HG03457 (cell line): Measurements from ENCODE around the gene HGFAC.

ENCODE experiments used
- ATAC-seq: cut with Tn5 transposase; IDR thresholded peaks from one replicate; pipeline ENCODE4 v1.9.1; 2021; ENCODE audit warnings: moderate number of reproducible peaks; ENCODE audit not compliant: unreplicated experiment

HGFAC gene

DNA sequence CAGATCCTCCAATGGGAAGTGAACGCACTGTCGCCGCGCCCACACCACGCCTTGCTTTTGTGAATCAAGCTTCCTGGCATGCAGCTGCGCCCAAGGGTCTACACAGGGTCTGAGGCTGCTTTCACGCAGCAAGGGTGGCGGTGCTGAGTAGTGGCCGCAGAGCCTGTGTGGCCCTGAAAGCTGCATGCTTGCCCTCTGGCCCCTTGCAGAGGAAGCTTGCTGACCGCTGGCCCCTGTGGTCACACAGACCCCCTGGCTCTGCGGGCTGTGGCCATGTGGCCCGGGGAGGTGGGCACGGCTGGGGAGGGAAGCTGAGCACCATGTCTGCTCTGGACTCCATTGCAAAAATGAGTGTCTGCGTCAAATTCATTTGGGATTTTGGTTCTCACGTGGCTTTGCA is 30.1 kb downstream of the HGFAC start:
- no peak for ATAC-seq

DNA sequence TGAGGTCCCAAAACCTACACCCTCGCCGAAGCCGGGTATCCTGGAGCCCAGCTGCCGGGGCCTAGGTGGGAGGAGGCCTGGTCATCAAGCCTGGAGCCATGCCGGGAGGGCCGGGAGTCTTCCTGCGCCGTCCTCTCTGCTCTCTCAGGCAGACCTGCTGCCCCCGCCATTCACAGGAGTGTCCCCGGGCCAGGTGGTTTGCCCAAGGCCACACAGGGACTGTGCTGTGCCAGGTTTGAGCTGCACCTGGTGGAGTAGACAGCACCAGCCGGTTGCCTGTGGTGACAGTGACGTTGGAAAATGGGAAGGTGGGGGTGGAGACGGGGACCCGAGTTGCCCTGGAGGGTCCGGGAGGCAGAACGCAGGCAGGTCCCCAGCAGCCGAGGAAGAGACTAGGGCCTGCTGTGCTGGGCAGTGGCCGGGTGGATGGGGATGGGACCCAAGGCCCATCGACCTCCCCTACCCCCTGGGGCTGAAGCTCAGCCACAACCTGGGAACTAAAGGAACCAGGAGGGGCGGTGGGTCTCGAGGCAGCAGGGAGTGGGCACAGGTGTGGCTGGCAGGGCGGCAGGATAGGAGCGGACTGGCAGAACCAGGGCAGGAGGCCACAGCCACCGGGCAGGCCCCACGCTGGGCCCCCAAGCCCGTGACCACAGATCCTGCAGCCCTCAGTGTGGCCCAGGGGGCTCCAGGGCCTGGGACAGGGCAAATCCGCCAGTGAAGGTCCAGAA is 30.8 kb downstream of the HGFAC start:
- no peak for ATAC-seq

DNA sequence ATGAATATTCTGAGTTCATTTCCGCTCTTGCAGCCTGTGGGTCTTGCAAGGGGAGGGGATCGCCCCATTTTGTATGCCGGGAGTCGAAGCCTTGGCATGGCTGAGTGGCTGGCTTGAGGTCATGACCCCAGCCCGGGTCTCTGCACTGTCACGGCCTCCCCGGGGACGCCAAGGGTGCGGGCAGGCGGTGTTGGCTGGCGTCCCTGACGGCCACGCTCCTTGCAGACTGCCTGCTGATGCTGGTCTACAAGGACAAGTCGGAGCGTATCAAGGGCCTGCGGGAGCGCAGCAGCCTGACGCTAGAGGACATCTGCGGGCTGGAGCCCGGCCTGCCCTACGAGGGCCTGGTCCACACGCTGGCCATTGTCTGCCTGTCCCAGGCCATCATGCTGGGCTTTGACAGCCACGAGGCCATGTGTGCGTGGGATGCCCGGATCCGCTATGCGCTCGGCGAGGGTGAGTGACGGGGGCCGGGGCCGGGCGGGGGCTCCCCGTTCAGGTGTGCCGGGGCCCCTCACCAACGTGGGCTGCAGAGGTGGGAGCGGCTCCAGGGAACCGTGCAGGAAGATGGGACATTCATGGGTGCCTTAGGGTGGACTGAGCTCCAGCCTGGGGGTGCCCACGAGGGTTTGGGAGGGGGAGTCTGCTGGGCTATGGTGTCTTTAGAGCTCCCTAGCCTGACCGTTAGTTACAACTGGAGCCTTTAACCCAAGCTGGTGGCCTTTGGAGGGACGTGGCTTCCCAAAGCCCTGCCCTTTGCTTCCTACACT is 31.6 kb downstream of the HGFAC start:
- ATAC-seq = no peak

DNA sequence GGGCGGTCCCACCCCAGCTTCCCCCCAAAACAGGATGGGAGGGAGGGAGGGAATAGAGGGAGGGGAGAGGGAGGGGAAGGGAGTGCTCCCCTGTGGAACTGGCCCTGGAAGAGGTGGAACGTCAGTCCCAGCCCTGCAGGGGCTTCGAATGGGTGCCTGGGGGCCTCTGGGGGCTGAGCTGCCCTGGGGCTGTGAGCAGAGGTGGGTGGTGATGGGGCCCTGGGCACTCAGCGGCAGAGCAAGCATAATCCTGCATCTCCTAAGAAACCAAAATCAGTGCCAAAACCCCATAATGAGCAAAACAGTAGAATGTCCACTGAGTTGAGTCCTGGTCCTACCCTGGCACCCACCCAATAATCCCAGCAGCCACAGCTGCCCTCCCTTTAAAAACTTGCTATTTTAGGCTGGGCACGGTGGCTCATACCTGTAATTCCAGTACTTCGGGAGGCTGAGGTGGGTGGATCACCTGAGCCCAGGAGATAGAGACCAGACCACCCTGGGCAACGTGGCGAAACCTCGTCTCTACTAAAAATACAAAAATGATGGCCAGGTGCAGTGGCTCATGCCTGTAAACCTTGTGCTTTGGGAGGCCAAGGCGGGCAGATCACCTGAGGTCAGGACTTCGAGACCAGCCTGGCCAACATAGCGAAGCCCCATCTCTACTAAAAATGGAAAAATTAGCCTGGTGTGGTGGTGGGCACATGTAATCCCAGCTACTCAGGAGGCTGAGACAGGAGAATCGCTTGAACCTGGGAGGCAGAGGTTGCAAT is 32.4 kb downstream of the HGFAC start:
- no peak for ATAC-seq

DNA sequence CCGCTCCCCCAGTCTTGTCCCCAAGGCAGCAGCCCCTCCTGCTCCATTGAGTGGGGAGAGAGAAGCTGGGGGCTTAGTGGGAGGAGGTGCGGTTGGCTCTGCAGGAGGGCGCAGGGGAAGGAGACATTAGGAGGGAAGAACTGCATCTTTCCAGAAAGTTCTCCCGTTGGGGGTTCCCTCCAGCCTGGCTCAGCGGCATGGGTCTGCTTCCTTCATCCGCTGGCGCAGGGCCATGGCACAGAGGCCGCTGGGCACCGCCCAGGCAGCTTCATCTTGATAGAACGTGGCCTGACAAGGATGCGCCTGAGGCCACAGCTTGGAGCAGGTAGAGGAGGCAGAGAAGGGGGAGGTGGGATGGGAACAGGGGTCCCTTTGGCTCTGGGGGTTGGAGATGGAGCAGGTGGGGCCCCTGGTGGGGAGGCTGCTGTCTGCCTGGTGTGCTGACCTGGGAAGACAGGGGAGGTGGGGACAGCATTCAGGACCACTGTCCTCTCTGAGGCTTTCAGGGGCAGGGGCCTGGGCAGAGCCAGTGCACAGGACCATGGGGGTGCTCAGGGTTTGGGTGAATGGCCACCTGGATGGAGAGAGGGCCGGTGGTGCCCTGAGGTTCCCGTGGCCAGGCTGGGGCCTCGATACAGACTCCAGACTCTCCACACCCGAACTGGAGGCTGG is 33.4 kb downstream of the HGFAC start:
- ATAC-seq = no peak

DNA sequence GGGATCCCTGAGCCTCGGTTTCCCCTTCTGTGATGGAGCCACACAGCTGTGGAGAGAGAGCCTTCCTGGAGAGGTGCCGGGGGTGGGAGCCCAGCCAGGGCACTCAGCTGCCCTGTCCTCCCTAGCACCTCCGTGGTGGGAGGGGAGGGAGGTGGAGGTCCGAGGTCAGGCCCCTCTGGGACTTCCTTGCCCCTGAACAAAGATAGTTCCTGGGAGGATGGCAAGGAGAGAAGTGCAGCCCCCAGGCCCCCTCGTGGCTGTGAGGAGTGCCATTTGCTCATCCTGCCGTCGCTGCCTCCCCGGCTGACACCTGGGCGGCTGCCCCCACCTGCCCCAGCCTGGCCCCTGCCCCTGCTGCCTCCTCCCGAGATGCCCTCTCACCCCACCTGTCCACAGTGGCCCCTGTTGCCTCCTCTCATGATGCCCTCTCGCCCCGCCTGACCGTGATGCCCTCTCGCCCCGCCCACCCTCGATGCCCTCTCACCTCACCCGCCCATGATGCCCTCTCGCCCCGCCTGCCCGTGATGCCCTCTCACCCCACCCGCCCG is 34.0 kb downstream of the HGFAC start:
- ATAC-seq = no peak

DNA sequence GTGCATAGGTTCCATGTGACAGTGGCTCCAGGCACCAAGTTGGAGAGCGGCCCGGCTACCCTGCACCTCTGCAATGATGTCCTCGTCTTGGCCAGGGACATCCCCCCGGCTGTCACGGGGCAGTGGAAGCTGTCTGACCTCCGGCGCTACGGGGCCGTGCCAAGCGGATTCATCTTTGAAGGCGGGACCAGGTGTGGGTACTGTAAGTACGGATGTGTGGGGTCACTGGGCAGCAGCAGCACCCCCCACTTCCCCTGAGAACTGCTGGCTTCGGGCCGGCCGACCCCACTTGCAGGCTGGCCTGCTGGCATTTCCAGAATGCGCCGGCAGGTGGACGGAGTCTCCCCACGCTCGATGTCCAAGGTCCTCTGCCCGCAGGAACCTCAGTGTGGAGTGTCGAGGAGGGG is 34.6 kb downstream of the HGFAC start:
- ATAC-seq = no peak

DNA sequence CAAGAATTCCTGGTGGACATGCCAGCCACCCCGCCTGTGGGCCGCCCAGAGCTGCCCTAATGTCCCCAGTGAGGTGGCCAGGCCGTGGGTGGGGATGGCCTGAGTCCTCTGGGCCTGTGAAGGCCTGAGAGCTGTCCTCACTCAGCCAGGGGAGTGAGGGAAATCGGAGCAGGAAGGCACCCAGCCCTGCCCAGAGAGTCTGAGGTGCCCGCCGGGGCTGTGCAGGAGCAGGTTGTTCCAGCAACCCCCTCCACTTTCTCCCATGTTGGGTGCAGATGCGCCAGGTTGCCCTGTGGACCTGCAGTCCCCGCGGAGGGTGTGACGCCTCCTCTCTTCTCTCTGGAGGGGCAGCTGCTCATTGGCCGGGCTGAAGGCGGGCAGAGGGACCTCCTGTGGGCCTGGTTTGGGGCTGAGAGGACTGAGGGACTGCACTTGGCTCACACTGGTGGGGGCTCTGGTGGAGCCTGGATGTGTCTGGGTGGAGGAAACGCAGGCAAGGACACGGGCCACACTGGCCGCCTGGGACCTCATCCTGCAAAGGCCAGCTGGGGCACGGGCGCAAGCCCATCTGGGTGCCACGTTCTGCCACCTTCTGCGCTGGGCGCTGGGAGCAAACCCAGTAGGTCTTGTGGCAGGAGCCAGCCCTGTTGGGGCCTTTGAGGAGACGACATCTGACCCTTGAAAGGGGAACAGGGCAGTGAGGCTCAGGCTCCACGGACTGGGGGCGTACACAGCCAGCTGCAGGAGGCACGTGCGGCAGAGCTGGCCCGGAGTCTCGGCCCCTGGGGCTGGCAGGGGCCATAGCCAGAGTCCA is 35.4 kb downstream of the HGFAC start:
- ATAC-seq = no peak

DNA sequence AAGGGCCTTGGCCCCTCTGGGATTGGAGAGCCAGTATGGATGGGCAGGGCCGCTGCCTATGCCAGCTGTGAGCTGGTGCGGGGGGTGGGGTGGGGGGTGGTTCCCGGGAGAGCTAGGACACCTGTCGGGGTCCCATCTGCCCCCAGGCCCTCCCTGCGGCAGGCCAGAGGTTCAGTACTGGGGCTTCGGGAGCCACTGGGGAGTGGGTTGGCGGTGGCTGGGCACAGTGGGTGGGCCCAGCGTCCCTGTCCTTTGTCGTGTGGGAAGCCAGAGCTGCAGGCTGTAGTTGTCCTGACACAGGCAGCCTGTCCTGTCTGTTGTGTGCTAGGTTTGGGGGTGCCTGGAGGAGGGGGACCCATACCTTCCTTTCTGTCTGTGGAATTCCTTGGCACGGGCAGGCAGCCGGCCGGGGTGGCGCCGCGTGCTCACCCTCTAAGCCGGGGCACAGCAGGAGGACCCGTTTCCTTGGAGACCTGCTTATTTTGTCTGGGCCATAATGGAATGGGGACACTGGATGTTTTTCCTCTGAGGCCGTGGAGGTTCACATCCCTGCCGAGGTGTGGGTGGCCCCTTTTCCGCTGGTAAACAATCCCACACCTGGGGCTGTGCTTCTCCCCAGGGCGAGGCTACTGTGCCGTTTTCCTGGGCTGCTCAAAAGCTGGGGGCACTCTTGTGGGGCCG is 36.1 kb downstream of the HGFAC start:
- no peak for ATAC-seq

DNA sequence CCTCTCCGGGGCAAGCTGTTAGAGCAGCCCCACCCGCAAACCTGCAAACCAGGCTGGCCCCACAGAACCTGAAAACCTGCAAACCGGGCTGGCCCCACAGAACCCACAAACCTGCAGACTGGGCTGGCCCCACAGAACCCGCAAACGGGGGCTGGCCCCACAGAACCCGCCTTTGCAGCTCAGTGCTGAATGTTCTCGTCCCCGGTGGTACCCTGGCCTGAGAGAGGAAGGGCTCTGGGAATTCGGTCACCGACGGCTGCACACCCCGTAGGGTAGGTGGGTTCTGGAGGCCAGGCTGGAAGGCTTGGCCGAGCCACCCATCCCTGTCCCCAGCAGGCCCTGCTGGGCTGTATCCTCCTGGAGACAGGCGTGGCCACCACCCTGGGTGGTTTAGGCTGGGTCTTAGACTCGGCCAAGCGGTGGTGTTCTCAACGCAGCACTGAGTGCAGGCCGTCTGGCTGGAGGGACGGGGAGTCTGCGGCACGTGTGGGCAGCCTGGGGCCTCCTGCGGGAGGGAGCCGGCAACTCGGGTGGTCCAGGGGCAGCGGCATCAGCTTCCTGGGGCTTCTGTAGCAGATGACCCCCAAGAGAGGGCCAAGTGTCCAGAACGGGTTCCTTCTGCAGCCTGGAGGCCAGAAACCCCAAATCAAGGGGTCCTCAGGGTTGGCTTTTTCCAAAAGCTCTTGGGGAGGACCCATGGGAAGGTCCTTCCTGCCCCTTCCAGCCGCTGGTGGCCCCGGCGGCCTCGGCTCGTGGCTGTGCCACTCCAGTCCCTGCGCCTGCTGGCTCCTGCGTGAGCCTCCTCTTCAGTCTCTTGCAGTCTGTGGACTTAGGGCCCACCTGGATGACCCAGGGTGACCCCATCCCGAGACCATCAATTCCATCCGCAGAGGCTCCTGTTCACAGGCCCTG is 36.9 kb downstream of the HGFAC start:
- no peak for ATAC-seq

DNA sequence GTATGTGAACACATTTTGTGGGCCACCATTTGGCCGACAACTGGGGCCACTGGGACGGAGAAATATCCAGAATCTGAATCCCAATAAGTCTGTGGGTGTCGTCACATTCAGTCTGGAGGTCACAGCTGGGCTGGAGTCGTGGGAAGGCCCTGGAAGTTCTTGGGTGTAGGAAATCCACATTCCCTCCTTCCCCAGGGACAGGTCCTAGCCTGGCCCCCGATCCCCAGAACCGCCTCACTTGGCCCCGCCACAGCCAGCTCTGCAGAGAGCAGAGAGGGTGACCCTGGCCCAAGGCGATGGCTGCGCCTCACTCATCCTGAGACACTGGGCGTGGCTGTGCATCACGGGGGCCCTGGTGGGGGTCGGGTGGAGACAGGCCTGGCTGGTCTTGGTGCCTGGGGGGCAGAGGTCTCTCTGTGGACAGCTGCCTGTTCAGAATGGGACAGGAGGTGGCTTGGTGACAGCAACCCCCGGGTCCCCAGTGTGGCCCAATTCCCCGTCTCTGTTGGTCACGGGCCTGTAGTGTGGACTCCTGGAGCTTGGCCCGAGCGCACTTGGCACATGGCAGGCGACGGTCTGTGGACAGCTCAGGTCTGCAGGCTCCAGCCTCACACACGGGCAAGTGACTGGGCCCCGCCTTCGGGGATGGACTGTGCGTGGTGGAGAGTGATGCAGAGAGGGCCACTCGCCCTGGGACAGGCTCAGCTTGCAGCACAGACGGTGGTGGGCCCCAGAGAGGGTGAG is 37.8 kb downstream of the HGFAC start:
- ATAC-seq = no peak

DNA sequence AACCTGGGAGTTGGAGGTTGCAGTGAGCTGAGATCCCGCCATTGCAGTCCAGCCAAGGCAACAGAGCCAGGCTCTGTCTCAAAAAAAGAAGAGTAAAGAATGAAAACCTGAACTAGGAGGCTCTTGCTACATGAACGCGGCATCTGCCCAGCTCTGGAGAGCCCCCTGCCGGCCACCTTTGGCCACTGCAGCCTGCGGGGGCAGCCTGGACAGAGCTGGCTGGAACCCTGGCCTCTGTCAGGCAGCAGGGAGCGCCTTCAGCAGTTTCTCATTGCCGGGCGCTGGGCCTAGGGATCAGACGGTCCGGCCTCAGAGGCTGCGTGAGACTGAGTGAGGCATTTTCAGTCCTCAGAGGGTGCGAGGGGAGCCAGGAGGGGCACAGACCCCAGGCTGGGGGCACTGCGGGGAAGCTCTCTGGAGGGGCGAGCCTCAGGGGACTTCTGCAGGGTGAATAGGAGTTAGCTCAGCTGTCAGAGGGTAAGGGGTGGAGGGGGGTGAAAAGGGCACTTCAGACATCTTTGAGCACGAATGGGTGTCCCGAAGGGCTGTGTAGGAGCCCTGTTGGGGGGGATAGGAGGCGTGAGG is 38.9 kb downstream of the HGFAC start:
- no peak for ATAC-seq

DNA sequence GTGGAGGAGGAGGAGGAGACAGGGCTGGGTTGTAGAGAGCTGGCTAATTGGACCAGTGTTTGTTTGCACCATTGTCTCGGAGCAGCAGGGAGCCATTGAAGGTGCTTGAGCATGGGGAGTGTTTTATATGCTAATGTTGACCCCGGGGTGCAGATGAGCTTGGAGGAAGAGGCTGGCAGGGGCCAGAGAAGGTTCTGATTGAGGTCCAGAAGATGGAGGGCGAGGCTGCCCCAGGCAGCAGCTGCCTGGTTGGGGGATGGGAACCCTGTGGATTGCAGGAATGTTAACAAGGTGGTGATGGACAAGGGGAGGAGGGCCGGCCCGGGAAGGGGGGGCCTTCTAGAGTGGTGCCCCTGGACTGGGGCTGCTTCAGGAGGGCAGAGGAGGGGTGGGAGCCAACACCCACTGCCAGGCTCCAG is 39.4 kb downstream of the HGFAC start:
- no peak for ATAC-seq

DNA sequence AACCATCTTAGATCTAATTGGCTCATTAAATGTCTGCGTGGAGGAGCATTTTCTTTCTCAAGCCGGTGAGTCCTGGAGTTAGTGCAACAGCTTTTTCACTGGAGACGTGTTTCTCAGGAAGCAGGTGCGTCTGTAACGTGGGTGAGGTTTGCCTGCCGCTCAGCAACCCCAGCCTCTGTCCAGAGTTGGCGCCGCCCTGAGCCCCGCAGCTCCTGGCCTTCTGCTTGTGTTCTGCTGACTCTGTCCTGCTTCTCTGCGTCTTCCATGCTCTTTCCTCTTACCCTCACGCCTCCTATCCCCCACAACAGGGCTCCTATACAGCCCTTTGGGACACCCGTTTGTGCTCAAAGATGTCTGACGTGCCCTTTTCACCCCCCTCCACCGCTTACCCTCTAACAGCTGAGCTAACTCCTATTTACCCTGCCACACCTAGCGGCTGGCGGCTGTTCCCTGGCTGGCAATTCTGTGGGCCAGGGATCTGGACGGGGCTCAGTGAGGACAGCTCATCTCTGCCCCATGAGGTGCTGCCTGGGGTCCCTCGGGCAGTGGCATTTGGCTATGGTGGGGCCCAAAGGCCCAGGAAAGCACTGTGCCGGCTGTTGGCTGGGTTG is 40.1 kb downstream of the HGFAC start:
- no peak for ATAC-seq

DNA sequence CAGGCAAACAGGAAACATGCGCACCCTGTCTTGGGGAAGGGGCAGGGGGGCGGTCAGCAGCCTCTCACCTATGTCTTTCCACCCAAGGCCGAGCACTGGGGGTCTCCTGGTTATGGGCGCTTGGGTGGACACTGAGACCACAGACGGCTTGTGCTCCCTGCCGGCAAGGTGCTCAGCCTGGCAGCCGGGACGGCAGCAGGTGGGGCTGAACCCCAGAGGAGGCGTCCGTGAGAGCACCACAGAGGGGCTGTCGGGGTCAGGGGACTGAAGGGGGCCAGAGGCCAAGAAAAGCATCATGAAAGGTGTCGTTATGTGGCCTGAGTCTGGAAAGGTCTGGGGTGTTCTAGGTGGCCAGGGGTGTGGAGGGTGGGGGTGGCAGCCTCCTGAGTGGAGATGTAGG is 40.9 kb downstream of the HGFAC start:
- no peak for ATAC-seq

DNA sequence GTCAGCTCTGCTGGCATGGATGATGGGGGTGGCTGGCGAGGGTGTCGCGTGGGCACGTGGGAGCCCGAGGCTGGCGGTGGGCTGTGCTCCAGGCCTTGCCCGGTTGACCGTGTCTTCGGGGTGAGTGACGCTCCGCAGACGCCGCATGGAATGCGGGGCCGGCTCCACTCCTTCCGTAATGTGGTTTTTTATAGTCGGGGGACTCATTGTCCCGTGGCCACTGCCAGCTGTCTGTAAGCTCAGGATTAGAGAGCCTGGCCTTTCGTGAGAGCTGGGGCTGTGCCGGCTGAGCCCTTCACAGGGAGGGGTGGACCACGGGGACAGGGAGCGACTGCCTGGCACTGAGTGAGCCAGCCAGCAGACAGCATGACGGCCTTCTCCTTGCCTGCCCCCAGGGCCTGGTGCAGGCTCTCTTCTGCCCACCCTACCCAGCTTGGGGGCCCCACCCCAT is 41.7 kb downstream of the HGFAC start:
- no peak for ATAC-seq
